ENCODE results near the gene GOLGA3. TPM values are rescaled to one million over a fixed set of nuclear protein-coding genes. Genes with fewer than 3 reads are reported as not detected.

GOLGA3 gene
- total and polyA plus RNA-seq, 2 experiments from 2014 or later: 10.3 to 57.8 TPM

DNA sequence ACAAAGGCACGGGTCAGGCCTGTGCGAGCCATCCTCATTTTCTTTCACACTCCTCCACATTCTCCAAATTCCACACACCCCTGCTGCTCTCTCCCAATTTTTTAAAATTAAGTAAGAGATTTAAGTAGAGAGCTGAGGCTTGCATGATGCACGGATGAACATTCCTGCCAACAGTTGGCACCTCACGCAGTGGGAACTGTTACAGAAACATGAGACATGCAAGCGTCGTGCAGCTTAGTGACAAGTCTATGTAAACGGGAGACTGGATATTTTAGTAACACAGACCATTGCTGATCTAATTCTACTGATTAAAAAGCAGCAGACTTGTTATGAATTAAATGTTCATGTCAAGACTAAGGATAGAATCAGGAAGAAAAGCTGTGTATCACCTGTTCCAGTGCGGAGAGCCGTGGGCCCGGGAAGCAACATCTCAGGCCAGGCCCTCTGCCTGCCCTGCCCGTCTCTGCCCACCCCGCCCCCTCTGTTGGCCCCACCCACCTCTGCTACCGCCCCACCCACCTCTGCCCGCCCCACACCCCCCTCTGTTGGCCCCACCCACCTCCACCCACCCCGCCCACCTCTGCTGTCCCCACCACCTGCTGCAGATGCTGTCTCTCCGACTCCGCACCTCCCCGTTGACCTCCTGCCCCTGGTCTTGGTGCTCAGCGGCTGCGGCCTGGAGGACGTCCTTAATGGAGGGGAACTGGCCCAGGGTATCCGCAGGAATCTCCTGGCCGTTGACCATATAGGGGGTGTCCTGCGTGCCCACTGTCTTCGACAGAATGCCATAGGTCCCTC lies 21.2 kb downstream of the GOLGA3 start:
- H4K20me1 ChIP-seq (replicated peaks; ENCODE audit: insufficient read depth): peaks cover 10% of the 10 kb centered on the region
- H3K9me2 ChIP-seq (ENCODE audit: insufficient read depth): no peaks in the 10 kb centered on the region
- peak; percentile 33 for DNase-seq (ENCODE audit: low spot score)
- 0 out of 2 replicates have a peak overlapping the region, but pooled peaks have one; percentile 14 for H3K27ac ChIP-seq (ENCODE audit: low read depth)
- H3K4me3 ChIP-seq: no peak overlapping the region
- H2AFZ ChIP-seq: no peak overlapping the region
- ATAC-seq: peak; percentile 66
- no peaks in the 10 kb centered on the region for H3K27me3 ChIP-seq (ENCODE audit: insufficient read depth)
- Mint-ChIP-seq H3K27me3 (ENCODE audit: insufficient read depth, low read depth, poor library complexity) (peaks cover 6% of the 10 kb centered on the region), H3K4me1 (no peaks in the 10 kb centered on the region), H3K36me3 (ENCODE audit: low read depth) (peaks cover 82% of the 10 kb centered on the region), H3K4me3 (no peak overlapping the region), H3K27ac (no peak overlapping the region), H3K9me3 (peaks cover 16% of the 10 kb centered on the region)
- no peak for TF ChIP-seq JUNB (IDR thresholded peaks at IDR 0.05; ENCODE audit: unreplicated experiment)
- TF ChIP-seq, protein P1, sequence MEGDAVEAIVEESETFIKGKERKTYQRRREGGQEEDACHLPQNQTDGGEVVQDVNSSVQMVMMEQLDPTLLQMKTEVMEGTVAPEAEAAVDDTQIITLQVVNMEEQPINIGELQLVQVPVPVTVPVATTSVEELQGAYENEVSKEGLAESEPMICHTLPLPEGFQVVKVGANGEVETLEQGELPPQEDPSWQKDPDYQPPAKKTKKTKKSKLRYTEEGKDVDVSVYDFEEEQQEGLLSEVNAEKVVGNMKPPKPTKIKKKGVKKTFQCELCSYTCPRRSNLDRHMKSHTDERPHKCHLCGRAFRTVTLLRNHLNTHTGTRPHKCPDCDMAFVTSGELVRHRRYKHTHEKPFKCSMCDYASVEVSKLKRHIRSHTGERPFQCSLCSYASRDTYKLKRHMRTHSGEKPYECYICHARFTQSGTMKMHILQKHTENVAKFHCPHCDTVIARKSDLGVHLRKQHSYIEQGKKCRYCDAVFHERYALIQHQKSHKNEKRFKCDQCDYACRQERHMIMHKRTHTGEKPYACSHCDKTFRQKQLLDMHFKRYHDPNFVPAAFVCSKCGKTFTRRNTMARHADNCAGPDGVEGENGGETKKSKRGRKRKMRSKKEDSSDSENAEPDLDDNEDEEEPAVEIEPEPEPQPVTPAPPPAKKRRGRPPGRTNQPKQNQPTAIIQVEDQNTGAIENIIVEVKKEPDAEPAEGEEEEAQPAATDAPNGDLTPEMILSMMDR (conservative IDR thresholded peaks at IDR 0.05; ENCODE audit: low read depth in 2 of 2): no peak
- no peak for TF ChIP-seq ZNF114 (CRISPR knock-in tag; IDR thresholded peaks at IDR 0.05)
- no peak for TF ChIP-seq NANOG (IDR thresholded peaks at IDR 0.05; ENCODE audit: borderline replicate concordance)
- no peak overlapping the region for H3K4me2 ChIP-seq
- peaks cover 12% of the 10 kb centered on the region; the same call in 1 of the 2 replicates for H3F3A ChIP-seq (replicated peaks; ENCODE audit: low read depth)
- no peaks in the 10 kb centered on the region for H3K4me1 ChIP-seq (ENCODE audit: insufficient read depth)
- peaks cover 8% of the 10 kb centered on the region; the same call in 1 of the 2 replicates for H3K79me2 ChIP-seq (replicated peaks; ENCODE audit: insufficient read depth)
- H3K36me3 ChIP-seq (ENCODE audit: insufficient read depth): peaks cover 14% of the 10 kb centered on the region; the same call in 1 of the 2 replicates

DNA sequence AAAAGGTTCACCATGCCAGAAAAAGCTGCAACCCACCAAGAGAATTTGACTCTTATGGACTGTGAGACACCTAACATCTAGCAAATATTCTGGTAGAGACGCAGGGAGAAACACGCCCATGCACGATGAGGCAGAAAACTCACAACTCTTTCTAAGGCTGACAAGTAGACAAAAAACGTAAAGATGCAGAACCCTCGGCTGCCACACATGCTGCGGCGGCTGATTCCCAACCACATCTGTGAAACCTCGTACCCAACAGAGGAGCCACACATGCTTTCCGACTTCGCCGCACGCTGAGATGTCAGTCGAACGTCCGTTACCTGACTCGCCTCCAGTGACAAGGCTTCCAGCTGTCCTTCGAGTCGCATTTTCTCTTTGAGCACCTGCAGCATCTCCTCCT lies 21.8 kb downstream of the GOLGA3 start:
- H2AFZ ChIP-seq: no peak overlapping the region
- no peaks in the 10 kb centered on the region for H3K4me1 ChIP-seq (ENCODE audit: insufficient read depth)
- peaks cover 10% of the 10 kb centered on the region for H4K20me1 ChIP-seq (replicated peaks; ENCODE audit: insufficient read depth)
- Mint-ChIP-seq H3K9me3 (peaks cover 11% of the 10 kb centered on the region), H3K4me3 (no peak overlapping the region), H3K36me3 (ENCODE audit: low read depth) (peaks cover 79% of the 10 kb centered on the region), H3K4me1 (no peaks in the 10 kb centered on the region), H3K27ac (no peak overlapping the region), H3K27me3 (ENCODE audit: insufficient read depth, low read depth, poor library complexity) (peaks cover 6% of the 10 kb centered on the region)
- no peak overlapping the region for H3K4me2 ChIP-seq
- DNase-seq (ENCODE audit: low spot score) (no peak), ATAC-seq (no peak)
- peaks cover 14% of the 10 kb centered on the region; the same call in 1 of the 2 replicates for H3K36me3 ChIP-seq (ENCODE audit: insufficient read depth)
- H3K27ac ChIP-seq (ENCODE audit: low read depth): no peak overlapping the region
- H3K79me2 ChIP-seq (replicated peaks; ENCODE audit: insufficient read depth): peaks cover 8% of the 10 kb centered on the region; the same call in 1 of the 2 replicates
- no peak overlapping the region for H3K4me3 ChIP-seq
- no peaks in the 10 kb centered on the region for H3K27me3 ChIP-seq (ENCODE audit: insufficient read depth)
- no peaks in the 10 kb centered on the region for H3K9me2 ChIP-seq (ENCODE audit: insufficient read depth)
- peaks cover 12% of the 10 kb centered on the region; the same call in 1 of the 2 replicates for H3F3A ChIP-seq (replicated peaks; ENCODE audit: low read depth)
- TF ChIP-seq STAT1 (IDR thresholded peaks at IDR 0.05; ENCODE audit: unreplicated experiment) (no peak), ZNF331 (CRISPR knock-in tag; IDR thresholded peaks at IDR 0.05; ENCODE audit: low read depth) (no peak), POLR2AphosphoS5 (IDR thresholded peaks at IDR 0.05; ENCODE audit: low read depth) (no peak), CREB1 (CRISPR knock-in tag; IDR thresholded peaks at IDR 0.05; ENCODE audit: low read depth) (no peak)
- TF ChIP-seq, protein P1 (conservative IDR thresholded peaks at IDR 0.05; ENCODE audit: low read depth in 2 of 2): no peak
- TF ChIP-seq, protein P2, sequence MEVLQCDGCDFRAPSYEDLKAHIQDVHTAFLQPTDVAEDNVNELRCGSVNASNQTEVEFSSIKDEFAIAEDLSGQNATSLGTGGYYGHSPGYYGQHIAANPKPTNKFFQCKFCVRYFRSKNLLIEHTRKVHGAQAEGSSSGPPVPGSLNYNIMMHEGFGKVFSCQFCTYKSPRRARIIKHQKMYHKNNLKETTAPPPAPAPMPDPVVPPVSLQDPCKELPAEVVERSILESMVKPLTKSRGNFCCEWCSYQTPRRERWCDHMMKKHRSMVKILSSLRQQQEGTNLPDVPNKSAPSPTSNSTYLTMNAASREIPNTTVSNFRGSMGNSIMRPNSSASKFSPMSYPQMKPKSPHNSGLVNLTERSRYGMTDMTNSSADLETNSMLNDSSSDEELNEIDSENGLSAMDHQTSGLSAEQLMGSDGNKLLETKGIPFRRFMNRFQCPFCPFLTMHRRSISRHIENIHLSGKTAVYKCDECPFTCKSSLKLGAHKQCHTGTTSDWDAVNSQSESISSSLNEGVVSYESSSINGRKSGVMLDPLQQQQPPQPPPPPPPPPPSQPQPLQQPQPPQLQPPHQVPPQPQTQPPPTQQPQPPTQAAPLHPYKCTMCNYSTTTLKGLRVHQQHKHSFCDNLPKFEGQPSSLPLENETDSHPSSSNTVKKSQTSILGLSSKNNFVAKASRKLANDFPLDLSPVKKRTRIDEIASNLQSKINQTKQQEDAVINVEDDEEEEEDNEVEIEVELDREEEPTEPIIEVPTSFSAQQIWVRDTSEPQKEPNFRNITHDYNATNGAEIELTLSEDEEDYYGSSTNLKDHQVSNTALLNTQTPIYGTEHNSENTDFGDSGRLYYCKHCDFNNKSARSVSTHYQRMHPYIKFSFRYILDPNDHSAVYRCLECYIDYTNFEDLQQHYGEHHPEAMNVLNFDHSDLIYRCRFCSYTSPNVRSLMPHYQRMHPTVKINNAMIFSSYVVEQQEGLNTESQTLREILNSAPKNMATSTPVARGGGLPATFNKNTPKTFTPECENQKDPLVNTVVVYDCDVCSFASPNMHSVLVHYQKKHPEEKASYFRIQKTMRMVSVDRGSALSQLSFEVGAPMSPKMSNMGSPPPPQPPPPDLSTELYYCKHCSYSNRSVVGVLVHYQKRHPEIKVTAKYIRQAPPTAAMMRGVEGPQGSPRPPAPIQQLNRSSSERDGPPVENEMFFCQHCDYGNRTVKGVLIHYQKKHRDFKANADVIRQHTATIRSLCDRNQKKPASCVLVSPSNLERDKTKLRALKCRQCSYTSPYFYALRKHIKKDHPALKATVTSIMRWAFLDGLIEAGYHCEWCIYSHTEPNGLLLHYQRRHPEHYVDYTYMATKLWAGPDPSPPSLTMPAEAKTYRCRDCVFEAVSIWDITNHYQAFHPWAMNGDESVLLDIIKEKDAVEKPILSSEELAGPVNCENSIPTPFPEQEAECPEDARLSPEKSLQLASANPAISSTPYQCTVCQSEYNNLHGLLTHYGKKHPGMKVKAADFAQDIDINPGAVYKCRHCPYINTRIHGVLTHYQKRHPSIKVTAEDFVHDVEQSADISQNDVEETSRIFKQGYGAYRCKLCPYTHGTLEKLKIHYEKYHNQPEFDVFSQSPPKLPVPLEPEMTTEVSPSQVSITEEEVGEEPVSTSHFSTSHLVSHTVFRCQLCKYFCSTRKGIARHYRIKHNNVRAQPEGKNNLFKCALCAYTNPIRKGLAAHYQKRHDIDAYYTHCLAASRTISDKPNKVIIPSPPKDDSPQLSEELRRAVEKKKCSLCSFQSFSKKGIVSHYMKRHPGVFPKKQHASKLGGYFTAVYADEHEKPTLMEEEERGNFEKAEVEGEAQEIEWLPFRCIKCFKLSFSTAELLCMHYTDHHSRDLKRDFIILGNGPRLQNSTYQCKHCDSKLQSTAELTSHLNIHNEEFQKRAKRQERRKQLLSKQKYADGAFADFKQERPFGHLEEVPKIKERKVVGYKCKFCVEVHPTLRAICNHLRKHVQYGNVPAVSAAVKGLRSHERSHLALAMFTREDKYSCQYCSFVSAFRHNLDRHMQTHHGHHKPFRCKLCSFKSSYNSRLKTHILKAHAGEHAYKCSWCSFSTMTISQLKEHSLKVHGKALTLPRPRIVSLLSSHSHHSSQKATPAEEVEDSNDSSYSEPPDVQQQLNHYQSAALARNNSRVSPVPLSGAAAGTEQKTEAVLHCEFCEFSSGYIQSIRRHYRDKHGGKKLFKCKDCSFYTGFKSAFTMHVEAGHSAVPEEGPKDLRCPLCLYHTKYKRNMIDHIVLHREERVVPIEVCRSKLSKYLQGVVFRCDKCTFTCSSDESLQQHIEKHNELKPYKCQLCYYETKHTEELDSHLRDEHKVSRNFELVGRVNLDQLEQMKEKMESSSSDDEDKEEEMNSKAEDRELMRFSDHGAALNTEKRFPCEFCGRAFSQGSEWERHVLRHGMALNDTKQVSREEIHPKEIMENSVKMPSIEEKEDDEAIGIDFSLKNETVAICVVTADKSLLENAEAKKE (CRISPR knock-in tag; IDR thresholded peaks at IDR 0.05): no peak

Measured in GM23338 (cell line).